Measurements from ENCODE around the gene XIRP1.

DNA sequence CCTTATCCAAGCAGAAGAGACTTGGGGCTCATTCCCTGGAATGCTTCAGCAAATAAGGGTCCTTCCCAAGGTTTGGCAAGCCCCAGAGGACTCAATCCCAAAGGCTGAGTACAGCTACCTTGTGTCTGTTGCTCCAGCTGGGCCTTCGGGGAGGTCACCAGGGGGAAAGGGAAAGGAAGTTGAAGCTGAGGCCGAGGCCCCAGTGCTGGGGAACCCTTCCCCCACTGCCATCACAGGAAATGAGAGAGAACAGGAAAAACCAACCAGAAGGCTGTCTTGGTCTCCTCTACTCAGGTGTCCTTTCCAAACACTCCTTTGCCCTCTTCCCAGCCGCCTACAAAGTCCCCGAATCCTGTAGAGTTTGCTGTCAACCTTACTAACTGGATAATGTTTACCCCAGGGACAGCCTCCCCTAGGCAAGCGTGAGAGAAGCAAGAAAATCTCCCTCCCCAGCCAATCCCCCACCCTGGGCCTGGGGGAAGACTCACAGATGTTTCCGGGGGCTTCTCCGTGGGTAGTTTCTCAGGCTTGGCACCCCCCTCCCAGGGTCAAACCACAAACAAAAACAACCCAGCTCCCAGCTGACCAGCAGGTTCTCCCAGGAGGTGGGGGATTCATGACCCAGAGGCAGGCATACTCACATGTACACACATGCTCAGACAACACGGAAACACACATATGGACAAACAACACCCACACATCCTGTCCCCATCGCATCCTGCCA is 44.5 kb downstream of the XIRP1 start:
- TF ChIP-seq, protein P1, sequence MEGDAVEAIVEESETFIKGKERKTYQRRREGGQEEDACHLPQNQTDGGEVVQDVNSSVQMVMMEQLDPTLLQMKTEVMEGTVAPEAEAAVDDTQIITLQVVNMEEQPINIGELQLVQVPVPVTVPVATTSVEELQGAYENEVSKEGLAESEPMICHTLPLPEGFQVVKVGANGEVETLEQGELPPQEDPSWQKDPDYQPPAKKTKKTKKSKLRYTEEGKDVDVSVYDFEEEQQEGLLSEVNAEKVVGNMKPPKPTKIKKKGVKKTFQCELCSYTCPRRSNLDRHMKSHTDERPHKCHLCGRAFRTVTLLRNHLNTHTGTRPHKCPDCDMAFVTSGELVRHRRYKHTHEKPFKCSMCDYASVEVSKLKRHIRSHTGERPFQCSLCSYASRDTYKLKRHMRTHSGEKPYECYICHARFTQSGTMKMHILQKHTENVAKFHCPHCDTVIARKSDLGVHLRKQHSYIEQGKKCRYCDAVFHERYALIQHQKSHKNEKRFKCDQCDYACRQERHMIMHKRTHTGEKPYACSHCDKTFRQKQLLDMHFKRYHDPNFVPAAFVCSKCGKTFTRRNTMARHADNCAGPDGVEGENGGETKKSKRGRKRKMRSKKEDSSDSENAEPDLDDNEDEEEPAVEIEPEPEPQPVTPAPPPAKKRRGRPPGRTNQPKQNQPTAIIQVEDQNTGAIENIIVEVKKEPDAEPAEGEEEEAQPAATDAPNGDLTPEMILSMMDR (conservative IDR thresholded peaks at IDR 0.05; ENCODE audit: low read length) = no peak
- no peak for TF ChIP-seq EZH2phosphoT487 (IDR thresholded peaks at IDR 0.05; ENCODE audit: borderline replicate concordance)

Measured in Loucy (cell line).